GM18951 (cell line): ENCODE data around the gene FAM180B.
A peak's percentile ranks its signal among the peaks of the same experiment; 100 is the strongest.
"Not testable (repeated sequence)": the region's sequence is repeated elsewhere in the genome, so short reads cannot be mapped to it uniquely, and the experiment has no call there.

Source experiments
- POLR2A ChIP-seq: IDR thresholded peaks from 4 replicates; pipeline ENCODE4 v1.6.1; 2011; ENCODE audit warnings: mild to moderate bottlenecking; ENCODE audit not compliant: insufficient read length, insufficient read depth; ENCODE audit errors: extremely low read depth
- in situ Hi-C: fragments of 300-500 bp; cut with MboI; formaldehyde crosslinking; loops from one replicate; pipeline ENCODE4 v1.12.0; 2022; ENCODE audit warnings: low sequenced_read_pairs, mixed read lengths, inconsistent platforms; ENCODE audit not compliant: unreplicated experiment

Gene FAM180B, protein sequence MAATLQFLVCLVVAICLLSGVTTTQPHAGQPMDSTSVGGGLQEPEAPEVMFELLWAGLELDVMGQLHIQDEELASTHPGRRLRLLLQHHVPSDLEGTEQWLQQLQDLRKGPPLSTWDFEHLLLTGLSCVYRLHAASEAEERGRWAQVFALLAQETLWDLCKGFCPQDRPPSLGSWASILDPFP

DNA sequence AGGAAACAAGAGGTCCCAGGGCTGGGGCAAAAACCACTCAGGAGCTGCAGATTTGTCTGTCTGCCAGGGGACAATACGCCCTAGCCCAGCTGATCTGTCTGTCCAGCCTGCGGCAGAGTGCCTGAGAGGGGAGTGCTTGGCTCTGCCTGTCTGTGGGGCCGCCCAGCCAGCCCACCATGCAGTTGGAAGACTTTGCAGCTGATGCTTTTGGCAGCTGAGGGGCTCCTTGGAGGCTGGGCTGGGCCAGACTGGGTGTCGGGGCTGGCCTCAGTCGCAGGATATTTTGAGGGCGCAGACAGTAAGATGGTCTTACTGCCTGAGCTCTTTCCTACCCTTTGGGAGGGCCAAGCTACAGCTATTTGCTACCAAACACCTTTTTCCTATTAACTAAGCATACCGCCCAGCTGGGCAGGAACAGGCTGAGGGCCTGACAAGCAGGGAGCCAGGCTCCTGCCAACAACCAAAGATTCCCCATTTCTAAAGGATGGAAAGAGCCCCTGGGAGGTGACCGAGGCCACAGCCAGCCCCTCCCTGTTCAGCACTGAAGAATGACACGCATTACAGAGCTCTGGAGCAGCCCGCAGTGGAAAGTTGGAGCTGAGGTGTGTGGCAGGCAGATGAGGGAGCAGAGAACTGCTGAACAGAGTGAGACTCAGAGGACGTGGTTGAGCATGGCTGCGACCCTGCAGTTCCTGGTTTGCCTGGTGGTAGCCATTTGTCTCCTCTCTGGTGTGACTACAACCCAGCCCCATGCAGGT, at the start of gene FAM180B:
FAM180B (plus strand) TSS at position 581 of the 758 bp plus-strand sequence; CDS start at position 672, 91 bp downstream.
- in situ Hi-C loops: no loop called here
- TF ChIP-seq POLR2A: no peak

DNA sequence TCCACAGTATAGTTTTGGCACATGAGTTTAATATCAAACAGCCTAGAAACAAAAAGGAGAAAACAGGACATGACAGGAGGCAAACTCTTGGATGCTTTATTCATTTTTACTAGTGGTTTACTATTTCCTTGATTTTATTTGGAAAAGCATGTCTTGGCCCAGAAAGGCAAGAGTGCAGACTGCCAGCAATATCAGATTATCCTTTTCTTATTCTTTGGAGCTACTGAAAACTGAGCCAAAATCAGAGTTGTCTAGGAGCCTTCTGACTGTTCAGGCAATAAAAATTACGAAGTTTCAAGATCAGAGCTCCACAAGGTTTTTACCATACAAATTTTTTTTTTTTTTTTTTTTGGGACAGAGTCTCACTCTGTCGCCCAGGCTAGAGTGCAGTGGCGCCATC, 49.6 kb upstream of the FAM180B start:
- no peak for TF ChIP-seq POLR2A
- in situ Hi-C loops: no loop called here

DNA sequence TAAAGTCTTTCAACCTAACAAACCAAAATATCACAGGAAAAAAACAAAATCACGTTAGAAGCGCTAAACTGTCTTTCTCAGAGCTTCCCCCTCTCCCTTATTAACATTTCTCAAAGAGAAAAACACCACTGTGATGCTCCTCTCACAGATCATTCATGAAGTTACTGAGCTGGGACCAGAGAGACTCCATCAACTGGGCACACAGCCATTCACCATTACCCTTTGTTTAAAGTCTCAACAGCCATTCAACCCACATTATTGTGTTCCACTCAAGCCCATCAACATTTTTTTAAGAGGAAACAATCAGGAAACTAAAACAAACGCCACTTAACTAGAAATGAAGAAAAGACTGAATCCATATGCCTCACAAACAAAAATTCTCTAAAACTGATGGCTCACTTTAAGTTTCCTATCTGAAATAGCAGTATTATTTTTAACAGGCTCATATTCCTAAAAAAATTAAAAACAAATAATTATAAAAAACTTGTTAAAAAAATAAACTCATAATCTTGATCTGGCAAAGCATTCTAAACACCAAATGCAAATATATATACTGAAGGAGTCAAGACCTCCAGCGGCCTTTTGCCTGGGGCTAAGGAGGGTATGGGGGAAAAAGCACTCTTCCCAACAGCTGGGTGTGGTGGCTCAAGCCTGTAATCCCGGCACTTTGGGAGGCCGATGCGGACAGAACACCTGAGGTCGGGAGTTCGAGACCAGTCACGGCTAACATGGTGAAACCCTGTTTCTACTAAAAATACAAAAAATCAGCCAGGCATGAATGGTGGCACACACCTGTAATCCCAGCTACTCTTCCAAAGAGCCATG, 47.5 kb upstream of the FAM180B start:
- no peak for TF ChIP-seq POLR2A
- in situ Hi-C loops: no loop called here

DNA sequence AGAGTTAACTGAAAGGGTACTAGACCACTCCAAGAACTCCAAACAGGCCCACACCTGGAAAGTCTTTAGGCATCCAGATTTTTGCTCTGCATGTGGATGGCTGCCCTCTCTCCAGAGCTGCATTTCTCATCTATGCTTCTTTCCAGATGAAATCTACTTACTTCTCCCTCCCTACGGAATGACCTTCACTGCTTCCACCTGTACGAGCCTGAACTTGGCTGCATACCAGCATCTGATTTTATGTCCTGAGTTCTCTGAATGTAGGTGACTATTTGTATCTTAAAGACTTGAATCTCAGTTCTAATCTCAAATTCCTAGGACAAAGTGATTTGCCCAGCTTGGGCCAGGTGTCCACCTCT, 46.8 kb upstream of the FAM180B start:
- in situ Hi-C loops: no loop called here
- TF ChIP-seq POLR2A: no peak

DNA sequence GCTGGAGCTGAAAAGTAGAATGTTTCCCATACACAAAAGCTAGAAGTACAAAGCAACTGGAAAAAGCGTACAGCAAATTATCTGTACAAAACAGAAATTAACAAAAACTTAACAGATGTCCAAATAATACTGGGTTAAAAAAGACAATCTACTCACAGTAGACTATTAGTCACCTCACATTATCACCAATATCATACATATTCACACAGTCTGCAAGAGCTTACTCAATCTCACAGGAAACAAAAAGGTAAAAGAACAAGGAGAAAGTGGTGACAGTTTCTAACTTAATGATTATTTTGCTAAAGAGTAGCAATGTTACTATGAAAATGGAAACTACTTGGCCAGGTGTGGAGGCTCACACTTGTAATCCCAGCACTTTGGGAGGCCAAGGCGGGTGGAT, 45.4 kb upstream of the FAM180B start:
- in situ Hi-C loops: no loop called here
- TF ChIP-seq POLR2A: no peak

DNA sequence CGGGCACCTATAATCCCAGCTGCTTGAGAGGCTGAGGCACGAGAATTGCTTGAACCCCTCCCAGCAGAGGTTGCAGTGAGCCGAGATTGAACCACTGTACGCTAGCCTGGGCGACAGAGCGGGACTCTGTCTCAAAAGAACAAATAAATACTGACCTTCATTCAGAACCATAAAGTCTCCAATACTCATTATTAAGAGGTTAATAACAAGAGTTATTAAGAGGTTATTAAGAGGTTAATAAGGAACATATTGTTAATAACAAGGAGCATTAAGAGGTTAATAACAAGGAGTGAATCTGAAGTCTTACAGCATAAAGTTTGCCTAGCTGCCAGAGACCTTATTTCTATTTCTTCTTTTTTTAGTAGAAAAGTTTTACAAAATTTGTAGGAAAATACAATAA, 41.2 kb upstream of the FAM180B start:
- TF ChIP-seq POLR2A: no peak
- in situ Hi-C loops: no loop called here

DNA sequence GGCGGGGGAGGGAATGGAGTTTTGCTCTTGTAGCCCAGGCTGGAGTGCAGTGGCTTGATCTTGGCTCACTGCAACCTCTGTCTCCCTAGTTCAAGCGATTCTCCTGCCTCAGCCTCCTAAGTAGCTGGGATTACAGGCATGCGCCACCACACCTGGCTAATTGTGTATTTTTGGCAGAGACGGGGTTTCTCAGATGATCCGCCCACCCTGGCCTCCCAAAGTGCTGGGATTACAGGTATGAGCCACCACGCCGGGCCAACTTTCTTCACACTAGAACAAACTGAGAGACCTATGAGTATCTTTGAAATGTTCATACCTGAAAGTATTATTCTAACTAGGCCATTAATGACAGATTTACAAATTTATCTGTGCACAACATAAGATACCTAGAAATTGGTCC, 40.2 kb upstream of the FAM180B start:
- in situ Hi-C loops: not testable (repeated sequence)

DNA sequence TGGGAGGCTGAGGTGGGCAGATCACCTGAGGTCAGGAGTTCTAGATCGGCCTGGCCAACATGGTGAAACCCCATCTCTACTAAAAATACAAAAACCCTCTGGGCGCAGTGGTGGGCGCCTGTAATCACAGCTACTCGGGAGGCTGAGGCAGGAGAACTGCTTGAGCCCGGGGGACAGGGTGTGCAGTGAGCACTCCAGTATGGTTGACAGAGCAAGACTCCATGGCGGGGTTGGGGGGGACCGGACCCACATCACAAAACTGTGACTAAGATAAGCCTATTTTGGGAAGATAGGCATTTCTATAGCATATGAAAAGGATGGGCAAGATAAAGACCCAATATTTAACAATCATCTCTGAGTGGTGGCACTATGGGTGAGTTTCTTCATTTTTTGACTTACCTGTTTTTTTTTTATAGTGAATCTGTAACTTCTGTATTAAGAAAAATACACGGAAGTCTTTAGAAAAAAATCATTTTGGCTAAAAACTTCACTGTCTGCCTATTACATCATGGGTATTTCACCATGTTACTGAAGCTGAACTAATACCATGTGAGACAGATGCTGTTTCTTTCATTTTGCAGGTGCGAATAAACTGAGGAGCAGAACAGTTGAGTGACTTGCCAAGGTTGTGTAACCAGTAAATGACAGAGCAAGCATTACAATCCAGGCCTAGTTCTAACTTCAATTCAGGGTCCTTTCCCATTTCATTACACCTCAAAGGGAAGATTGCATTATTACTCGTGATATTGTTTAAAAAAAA, 36.0 kb upstream of the FAM180B start:
- TF ChIP-seq POLR2A: no peak
- in situ Hi-C loops: no loop called here

DNA sequence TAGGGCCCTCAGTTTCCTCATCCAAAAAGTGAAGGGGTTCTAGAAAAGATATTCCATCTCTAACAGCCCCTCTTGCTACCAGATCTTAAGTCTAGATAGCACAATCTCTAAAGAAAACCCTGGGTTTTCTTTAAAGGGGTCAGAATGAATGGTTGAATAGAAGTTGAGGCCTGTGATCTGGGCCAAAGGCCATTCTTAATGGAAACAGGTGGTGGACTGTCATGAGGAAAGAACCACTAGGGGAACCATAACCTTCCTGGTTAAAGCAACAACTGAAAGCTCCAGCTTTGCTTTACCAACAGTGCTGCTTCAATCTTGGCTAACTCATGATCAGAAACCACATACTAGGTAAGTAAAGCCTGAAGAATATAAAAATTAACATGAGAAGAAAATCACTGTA, 35.4 kb upstream of the FAM180B start:
- in situ Hi-C loops: no loop called here
- TF ChIP-seq POLR2A: no peak

DNA sequence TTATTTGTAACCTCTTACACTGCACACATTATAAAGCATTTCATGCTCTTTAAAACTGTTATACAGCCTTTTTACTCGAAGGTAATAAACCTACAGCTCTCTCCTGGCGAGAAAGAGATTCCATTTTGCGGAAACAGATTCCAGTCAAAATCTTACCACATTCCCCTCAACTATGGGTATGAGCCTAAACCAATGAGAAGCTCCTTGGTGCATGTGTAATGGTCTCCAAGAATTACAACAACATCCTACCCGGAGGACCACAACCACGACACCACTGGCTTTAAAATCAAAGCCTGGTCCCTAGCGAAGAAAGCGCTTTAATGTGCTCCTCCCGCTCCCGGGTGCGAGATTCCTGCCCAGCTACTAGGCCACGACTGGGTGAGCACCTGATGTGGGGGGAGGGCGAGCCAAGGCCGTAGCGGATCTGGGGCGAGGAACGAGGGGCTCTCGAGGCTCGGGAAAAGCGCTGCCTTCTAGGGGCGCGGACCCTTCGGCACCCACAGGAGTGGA, 34.4 kb upstream of the FAM180B start:
- no peak for TF ChIP-seq POLR2A
- in situ Hi-C loops: no loop called here

DNA sequence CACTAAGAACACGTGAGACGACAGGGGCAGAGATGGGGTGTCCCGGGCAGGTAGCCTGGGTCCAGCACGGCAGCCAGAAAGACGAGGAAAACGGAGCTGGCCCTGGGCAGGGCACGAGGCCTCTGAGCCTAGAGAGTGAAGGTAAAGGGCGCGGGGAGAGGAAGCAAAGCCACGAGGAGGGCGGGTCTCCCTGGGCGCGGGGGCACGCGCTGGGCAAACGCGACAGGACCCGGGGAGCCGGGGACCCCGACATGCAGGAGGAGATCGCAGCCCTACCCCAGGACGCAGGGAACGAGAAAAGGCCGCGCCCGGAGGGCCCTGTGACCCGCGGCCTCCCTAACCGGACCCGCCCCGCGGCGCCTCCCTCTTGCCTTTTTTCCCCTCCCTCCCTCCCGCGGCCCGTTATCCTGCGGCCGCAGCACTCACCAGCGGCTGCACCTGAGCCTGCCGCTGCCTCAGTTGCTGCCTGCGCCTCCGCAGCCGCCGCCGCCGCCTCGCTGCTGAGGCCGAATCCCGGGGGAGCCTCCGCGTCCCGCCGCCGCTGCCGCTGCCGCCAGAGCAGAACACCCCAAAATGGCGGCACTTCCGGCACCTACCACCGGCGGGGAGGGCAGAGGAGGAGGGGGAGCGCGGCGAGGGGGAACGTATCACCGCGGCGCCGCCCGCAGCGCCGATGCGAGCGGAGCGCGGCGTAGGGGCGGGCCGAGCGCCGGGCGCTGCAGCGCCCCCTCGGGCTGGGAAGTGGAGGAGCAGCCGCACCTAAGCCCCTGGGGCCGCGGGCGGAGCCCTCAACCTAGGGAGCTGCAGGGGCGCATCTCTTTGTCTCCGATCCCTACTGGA, 33.7 kb upstream of the FAM180B start, which contains the start of gene CELF1:
CELF1 (minus strand) TSS at position 567 of the 840 bp plus-strand sequence. CDS start 53,609 bp downstream, outside the sequence.
- TF ChIP-seq POLR2A: peak; percentile 90
- in situ Hi-C loops: no loop called here

DNA sequence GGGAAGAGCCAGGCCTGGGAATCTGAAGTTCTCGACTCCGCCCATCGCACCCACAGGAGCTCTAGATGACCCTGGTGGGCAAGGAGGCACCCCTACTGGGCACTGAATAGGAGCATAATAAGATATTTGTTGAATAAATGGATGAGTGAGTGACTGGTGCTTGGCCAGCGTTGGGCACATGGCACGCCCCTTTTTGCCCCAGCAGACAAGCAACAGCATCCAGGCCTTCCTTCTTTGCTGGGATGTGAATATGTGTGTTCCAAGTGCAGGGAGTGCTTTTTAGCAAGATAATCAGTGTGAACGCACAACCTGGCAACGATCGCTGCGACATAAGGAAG, 33.1 kb upstream of the FAM180B start:
- in situ Hi-C loops: no loop called here

DNA sequence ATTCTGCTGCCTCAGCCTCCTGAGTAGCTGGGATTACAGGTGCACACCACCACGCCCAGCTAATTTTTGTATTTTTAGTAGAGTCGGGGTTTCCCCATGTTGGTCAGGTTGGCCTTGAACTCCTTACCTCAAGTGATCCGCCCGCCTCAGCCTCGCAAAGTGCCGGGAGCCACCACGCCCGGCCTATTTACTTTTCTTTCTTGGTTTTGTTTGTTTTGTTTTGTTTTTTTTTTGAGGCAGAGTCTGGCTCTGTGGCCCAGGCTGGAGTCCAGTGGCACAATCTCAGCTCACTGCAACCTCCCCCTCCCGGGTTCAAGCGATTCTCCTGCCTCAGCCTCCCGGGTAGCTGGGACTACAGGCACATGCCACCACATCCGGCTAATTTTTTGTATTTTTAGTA, 29.5 kb upstream of the FAM180B start:
- in situ Hi-C loops: not testable (repeated sequence)

More for the DNA sequence above, 33.1 kb upstream of the FAM180B start:
- TF ChIP-seq POLR2A: no peak
